Measurements from ENCODE around the gene SLC37A1.
"Not testable (repeated sequence)": the region's sequence is repeated elsewhere in the genome, so short reads cannot be mapped to it uniquely, and the experiment has no call there.

SLC37A1 gene

DNA sequence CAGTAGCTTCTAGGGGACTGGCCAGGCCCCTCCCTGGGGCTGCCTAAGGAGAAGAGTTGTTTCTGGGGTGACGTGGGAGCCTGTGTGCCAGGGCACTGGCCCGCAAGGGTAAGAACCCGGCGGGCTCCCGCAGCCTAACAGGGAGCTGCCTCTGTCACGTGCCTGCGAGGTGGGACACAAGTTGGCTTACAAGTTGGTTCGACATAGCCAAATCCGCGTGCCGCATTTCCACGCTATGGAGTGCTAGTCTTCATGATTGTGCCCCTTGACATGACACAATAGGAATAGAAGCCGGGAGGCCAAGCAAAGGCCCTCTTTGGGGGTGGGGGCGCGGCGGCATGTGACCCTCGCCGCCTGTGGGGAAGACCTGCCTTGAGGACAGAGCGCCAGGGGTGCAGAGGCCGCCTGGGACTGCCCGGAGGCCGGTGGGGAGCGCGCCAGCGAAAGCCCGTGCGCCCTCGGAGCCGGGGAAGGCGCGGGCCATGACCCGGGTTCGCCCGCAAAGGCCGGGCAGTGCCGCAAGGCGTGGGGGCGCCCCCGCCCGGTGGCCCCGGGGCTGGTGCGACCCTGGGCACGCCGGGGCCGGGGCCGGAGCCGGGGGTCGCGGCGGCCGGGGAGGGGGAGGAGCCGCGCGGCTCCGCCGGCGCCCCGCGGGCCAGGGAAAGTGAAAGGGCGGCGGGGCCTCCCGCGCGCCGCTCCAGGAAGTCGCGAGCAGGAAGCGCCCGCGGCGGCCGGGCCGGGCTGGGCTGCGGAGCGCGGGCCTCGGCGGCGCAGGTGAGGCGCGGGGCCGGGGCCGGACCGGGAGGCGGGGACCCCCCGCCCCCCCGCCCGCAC is at the start of gene SLC37A1:
Gene SLC37A1, plus strand, starts transcription at position 702 of the 834 bp plus-strand sequence. CDS start 4,603 bp downstream, outside the sequence.
- no peak for DNase-seq (ENCODE audit: low read depth)

DNA sequence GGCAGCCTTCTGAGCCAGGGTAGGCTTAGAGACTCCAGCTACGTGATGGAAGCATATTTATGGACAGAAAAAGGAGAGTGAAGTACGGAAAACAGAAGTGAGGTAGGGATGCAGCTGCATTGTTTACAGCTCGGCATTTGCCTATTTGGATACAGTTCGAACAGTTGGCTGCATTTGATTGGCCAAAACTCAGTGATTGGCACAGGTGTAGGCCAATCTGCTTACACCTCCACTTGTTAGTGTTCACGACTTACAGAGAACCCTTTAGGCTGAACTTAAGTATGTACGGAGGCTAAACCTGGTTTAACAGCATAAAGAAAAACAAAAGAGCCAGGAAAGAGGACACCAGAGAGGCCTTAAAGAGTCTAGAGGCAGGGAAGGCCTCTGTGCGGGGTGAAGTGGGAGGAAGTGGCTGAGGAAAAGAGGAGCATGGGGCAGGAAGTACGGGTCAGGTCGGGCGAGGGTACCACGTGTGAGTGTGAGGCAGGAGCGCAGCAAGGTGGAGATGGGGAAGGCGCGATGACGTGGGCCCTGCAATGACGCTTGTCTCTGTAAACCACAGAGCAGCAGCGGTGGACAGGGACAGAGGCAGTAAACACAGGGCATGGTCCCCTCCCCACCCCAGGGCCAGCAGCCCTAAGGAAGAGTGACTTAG is 49.7 kb upstream of the SLC37A1 start:
- peak; percentile 35 for DNase-seq (ENCODE audit: low read depth)

DNA sequence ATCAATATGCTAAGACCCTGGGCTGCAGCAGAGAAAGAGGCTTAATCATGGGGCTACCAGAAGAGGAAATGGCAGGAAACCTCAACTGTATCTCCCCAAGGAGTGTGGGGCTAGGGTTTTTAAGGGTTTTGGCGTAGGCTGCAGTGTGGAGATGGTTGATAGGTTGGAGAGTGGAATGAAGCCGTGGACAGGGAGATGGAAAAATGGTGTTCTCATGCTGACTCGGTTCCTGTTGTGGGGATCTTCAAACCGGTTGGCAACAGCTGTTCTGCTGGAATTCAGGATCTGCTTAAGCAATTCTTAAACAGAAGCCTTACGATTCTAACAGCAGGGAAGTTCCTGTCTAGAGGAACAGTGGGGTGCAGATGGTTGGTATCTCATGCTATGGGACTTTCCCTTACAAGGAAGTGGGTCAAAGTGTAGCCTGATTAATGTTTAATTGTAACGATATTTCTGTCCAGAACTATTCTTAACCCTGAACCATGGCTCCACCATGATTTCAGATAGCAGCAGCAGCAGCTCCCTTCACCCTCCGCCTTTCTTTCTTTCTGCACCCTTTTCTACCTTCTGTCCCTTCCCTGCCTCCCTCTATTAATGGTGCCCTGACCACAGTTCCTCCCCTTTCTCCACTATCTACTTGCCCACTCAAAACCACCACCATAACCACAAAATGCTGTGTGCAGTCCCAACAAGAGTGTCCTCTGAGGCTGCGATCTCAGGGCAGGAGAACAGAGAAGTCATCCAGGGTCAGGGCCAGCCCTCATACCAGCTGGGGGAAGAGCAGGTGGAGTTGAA is 48.4 kb upstream of the SLC37A1 start:
- DNase-seq (ENCODE audit: low read depth) = no peak

DNA sequence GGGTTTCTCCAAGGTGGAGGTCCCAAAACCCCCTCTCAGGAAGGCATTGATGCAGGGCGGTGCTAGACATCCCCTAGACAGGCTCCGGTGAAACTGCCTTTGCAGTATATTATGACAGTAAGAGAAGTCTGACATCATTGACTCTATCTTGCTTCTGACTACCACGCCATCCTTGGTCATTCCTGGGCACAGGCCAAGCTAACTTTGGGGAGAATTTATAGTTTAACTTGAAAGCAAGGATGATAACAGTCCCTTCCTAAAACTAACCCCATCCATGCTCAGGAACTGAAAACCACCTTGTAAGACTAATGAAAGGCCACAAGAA is 47.9 kb upstream of the SLC37A1 start:
- DNase-seq (ENCODE audit: low read depth) = no peak

DNA sequence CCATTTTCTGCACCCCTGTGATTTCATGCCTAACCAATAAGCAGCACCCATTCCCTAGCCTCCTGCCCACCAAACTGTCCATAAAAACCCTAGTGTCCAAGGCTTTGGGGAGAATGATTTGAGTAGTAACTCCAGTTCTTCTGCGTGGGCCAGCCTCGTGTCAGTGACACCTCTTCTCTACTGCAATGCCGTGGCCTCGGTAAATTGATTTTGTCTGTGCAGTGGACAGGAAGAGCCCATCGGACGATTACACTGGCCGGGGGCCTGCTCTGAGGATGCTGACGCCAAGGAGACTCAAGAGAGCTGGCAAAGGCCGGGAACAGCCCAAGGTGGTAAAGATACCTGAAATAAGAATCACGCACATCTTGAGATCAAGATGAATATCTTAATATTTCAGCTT is 47.0 kb upstream of the SLC37A1 start:
- DNase-seq (ENCODE audit: low read depth) = no peak

DNA sequence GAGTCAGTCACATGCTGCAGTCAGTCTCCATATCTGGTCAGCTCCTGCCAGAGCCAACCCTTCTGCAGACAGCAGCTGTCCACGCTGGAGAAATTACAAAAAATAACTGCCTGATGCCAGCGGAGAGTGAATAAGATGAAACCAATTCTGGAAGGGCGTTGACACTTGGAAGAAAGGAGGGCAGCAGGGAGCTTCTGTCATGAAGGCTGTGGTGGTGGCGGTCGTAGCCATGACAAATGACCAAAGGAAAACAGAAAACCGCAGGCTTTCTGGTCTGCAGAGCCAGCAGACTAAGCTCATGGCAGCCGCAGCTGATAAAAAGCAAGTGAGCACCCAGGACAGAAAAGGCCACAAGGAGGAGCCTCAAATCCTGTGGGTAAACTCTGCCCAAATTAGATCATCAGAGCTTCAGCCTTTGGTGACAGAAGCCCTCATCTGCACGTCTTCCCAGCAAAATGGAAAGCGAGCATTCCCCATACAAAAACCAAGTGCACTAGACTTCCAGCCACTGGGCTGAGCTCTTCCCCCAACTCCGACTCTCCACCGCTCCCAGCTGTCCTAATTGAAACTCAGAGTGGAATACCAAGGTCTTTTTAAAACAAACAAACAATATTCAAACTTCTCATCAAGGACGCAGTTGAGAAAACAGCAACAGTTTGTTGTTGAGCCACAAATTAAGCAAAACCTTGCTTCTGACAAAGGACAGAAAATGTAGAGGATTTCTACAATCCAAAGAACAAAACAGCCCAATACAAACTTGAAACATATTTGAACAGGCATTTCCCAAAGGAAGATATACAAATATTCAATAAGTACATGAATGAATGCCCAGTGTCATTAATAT is 46.3 kb upstream of the SLC37A1 start:
- DNase-seq (ENCODE audit: low read depth) = peak; percentile 4

DNA sequence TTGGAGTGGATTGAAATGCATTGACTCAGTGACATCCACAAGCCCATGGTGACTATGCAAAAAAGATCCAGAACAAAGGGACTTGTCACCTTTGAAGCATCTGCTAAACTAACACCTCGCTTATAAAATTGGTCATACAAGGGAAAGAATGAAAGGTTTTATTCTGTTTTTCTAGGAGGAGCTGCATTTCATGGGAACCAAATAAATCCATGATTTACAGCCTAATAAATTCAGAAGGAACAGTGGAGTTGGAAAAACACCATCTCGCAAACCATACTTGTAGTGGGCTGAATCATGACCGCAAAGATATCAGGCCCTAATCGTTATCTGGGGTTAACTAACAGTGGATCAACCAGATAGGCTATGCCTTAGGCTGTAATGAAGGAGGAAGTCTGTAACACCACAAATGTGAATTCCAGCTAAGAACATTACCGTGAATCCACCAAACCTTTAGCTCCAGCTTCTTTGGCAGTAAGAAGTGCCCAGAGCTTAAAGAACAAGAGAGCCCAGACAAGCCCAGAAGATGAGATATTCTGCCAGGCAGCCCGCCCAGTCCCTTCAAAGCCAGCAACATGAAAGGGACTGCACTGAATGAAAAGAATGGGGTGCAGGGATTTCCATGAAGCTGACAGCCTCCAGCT is 45.0 kb upstream of the SLC37A1 start:
- peak; percentile 1 for DNase-seq (ENCODE audit: low read depth)

DNA sequence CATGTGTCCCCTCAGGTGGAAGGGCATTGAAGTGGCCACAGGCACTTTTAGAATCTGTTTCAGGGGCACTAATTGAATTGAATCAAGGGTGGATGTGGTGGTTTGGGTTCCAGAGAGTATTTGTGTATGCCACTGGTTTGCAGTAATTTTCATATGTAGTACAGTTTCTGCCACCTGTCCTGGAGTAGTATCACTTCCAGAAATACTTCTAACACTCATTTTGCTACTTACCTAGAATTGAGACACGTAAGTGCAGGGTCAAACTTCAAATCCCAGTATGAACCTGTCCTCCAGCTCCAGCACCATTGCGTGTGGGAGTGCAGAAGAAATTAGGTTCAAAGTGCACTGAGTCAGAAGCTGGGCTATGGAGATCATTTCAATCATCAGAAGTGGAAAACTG is 44.4 kb upstream of the SLC37A1 start:
- no peak for DNase-seq (ENCODE audit: low read depth)

DNA sequence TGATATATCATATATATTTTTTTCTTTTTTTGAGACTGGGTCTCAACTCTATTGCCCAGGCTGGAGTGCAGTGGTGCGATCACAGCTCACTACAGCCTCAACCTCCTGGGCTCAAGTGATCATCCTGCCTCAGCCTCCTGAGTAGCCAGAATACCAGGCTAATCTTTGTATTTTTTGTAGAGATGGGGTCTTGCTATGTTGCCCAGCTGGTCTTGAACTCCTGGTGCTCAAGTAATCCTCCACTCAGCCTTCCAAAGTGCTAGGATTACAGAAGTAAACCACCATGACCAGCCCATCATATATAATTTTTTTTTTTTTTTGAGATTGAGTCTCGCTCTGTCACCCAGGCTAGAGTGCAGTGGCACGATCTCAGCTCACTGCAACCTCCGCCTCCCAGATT is 43.9 kb upstream of the SLC37A1 start:
- DNase-seq (ENCODE audit: low read depth) = not testable (repeated sequence)

DNA sequence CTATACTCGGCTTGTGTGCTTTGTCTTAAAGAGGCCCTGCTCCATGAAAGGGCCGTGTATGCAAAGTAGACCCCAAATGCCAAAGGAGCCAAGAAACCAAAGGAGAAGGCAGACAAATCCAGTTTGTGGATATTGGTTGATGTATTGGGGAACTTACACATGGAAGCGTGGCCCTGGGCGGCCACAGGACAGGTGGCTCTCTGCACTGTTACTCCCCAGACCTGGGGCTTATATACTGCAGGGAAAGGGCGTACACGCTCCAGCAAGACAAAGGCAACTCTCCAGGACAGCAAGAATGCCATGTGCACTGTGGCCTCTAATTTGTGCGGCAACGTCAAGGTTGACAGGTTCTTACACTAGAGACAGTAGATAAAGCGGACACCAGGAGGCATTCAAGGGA is 42.4 kb upstream of the SLC37A1 start:
- no peak for DNase-seq (ENCODE audit: low read depth)

DNA sequence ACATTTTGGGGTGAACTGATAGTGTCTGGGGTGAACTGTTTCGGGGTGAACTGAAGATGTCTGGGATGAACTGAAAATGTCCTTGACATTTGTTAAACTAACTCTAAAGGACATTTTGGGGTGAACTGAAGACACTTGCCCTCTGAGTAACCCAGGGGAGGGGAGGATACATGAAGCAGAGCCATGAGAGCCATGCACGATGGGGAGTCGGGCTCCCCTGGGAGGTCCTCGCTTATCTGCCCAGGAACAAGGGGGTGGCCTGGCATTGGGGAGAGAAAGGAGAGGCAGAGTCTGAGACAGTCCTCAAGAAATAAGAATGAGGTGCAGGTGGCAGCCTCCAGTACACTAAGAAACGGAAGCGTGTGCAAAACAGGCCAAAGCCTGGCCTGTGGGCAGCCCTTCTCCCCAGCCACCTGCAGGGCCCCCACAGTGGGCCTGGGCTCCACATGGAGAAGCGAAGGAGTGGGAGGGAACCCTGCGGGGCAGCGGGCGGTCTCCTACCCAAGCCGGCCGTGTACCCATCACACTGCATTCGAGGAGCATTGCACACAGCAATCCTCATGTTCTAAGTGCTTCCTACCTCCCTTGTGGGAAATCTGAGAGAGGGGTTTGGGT is 41.8 kb upstream of the SLC37A1 start:
- no peak for DNase-seq (ENCODE audit: low read depth)

DNA sequence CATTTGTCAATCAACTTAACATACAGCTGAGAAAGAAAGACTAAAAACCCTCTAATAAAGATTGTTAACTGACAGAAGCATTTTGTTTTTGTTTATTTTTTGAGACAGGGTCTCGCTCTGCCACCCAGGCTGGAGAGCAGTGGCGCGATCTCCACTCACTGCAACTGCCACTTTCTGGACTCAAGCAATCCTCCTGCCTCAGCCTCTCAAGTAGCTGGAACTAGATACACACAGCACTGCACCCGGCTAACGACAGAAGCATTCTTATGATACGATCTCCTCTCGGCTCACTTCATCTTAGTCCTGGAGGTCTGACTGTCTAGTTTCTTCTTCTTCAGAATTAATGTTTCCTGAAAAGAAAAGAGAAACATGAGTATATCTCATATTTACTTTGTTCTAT is 41.1 kb upstream of the SLC37A1 start:
- no peak for DNase-seq (ENCODE audit: low read depth)

DNA sequence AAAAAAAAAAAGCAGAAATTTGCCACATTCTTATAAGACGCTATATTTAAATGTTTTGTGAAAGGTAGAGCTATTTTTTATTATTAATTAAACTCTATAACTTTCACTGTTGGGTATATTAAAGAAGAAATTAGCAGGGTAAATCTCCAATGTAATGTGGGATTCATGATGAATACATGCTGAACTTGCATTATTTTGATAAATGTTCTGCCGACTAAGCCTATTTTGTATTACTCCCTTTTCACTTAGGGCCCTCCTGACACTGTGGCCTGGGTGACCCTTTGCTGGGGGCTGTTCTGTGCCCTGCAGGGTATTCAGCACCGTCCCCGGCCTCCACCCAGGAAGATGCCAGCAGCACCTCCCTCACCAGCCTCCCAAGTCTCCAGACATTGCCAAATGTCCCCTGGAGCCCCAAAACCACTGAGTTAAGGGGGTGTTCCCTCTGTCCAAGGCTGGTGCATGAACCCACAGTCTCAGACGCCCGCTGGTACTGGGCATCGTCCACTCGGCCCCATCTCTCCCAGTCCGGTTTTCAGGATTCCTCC is 40.1 kb upstream of the SLC37A1 start:
- DNase-seq (ENCODE audit: low read depth) = no peak

DNA sequence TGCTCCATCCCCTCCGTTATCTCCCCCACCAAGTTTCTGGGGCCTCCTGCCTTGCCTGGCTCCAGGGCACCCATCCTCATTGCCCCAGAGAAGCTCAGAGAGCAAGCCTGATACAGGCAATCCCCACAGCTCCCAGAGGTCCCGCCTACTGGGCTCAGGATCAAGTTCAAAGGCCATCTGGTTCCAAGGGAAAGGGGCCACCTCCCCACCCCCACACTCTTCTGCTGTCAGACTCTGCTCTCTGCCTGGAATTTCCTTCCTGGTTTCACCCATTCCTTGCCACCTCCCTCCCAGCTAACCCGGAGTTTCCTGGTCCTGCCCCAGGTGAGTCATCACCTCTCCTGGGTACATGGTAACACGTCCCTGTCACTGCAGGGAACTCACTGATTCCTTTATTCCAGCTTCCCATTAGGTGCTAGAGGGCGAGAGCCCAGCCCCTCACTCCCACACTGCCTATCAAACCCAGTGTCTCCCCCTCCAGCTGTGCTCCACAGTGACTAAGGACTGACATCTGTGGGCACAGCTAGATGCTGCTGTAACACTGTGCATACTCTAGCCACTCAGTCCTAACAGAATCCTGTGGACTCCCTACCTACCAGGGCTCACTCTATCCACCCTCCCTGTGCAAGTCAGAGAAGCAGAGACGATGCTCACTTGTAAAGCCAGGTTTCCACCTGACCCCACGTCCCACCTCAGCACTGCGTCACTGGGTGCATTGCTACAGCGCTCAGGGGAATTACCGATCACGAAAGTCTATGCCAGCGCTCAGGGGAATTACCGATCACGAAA is 39.4 kb upstream of the SLC37A1 start:
- DNase-seq (ENCODE audit: low read depth) = peak; percentile 19

DNA sequence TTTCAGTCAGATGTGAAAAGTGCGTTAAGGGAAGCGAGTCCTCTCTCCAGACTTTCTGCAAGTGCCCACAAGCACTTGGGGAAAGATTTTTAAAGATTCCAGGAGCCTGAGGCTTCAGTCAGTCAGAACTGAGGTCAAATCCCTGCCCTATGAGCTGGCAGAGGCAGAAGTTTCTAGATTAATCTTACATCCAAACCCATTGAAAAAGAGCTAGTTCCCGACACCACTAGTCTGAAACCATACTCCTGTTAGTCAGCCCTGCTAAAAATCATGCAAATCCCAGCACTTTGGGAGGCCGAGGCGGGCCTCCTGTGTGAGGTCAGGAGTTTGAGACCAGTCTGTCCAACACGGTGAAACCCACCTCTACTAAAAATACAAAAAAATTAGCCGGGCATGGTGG is 38.6 kb upstream of the SLC37A1 start:
- DNase-seq (ENCODE audit: low read depth) = peak; percentile 10

DNA sequence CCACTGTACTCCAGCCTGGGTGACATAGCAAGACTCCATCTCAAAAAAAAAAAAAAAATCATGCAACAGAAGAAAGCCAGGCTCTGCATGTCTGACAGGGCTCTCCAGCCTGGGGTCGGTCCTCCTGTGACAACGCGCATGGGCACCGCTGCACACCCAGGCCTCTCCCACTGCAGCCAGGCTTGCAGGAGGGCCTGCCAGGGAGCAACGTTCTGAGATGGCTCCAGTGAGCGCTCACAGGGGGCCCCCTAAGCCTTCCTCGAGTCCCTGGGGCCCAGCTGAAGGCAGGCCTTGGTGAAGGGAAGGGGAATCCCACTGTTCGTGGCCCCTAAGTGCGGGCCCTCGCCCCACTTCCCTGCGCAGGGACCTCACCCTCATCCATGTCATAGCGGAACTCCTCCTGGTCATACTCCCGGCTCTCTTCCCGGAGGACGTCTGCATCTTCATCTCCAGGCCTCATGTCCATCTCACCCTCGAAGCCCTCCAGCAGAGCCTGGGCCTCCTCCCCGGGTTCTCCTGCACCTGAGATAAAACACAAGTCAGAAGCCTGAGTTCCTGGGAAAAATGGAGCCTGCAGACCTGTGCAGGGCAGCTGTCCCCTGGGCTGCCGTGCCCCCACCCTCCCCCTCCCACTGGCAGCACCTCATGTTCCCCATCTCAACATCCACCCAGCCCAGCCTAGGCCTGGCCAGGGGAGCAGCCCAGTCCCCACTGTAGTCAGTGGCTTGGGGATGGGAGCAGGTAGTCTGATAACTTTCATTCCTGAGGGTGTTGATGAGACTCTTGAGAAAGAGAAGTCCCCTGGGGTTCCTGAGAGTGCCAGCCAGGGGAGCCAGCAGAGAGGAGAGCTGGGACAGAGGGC is 37.9 kb upstream of the SLC37A1 start:
- DNase-seq (ENCODE audit: low read depth) = no peak

DNA sequence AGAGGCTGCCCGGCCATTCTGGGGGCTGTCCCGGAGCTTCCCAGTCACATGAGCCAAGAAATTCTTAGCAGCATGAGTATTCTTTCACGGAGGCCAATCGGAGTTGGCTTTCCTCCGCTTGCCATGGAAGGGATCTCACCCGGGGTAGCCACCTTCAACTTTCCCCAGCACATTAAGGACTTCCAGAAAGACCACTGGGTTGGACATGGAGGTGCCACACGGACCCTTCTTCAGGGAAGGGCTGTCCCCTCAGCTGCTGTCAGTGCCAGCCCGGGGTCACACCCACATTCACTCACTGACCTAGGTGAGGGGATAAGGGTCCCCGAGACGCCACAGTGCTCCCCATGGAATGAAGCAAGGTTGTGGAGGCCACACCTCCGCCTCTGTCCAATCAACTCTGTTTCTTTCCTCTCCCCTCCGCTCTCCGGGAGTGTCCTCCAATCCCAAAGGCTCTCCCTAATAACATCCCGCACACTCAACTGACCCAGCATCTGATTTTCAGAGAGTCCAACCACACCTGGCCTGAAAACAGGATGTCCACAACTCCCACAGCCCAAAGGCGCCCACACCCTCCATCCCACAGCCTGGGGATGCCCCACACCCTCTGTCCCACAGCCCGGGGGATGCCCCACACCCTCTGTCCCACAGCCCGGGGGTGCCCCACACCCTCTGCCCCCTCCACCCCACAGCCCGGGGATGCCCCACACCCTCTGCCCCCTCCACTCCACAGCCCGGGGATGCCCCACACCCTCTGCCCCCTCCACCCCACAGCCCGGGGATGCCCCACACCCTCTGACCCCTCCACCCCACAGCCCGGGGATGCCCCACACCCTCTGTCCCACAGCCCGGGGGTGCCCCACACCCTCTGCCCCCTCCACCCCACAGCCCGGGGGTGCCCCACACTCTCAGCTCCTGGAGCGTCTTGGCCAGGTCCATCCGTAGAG is 37.0 kb upstream of the SLC37A1 start:
- DNase-seq (ENCODE audit: low read depth) = no peak

DNA sequence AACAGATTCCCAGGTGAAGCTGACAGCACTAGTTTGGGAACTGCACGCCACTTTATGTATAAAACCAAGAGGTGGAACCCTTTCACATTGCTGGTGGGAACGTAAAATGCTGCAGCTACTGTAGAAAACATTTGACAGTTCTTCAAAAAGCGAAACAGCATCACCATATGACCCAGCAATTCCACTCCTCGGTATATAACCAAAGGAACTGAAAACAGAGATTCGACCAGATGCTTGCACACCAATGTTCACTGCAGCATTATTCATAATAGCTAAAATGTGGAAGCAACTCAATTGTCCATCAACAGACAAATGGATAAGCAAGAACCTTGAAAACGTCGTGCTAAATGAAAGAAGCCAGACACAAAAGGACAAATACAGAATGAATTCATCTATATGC is 35.1 kb upstream of the SLC37A1 start:
- no peak for DNase-seq (ENCODE audit: low read depth)
